HCT116 (cell line): Measurements from ENCODE around the gene ITK. TPM values are rescaled to one million over a fixed set of nuclear protein-coding genes. Genes with fewer than 3 reads are reported as not detected.

Experiments
- ATAC-seq: fragments of 200-7000 bp; cut with Tn5 transposase; 2 replicates; pipeline ENCODE4 v1.9.1; 2020; ENCODE audit warnings: mild to moderate bottlenecking, moderate library complexity
- BruUV-seq: library from RNA; stranded (reverse); fragments of 400-500 nt; replicated peaks from 2 replicates; lab custom pipeline; 2021; lab: Mats Ljungman, UMichigan
- CTCF ChIA-PET: fragments of 300-600 bp; sonication (Branson Sonifier 250); formaldehyde crosslinking; loops from one replicate; lab custom pipeline; 2021; ENCODE audit warnings: antibody characterized with exemption; lab: Charles Lee
- POLR2A ChIA-PET: fragments of 300-600, 350-600 bp; sonication (Branson Sonifier 250); formaldehyde crosslinking; loops from one replicate; lab custom pipeline; 2021; ENCODE audit warnings: antibody characterized with exemption; lab: Charles Lee
- RAD21 ChIA-PET, 2 experiments: fragments of 300-600 bp; sonication (Branson Sonifier 250); formaldehyde crosslinking; loops; one replicate each; lab custom pipeline; 2023; ENCODE audit warnings: low total read pairs in 2 of 2; ENCODE audit not compliant: uncharacterized antibody in 2 of 2, unreplicated experiment in 2 of 2, low non-redundant PET in 1 of 2; lab: Charles Lee
- DNase-seq: peaks from one replicate; pipeline ENCODE4 v3.0.0-alpha.2; 2010; ENCODE audit warnings: low read depth, low spot score
- H2AFZ ChIP-seq: fragments of 200-600 bp; shearing (Covaris generic), sonication (generic); 2 replicates; pipeline ENCODE4 v1.6.1; 2017; ENCODE audit warnings: low read depth, mixed run types, mixed read lengths, antibody characterized with exemption, low read length; ENCODE audit not compliant: poor library complexity, severe bottlenecking
- H3K27ac ChIP-seq: 2 replicates; pipeline ENCODE4 v1.5.1; 2012; ENCODE audit warnings: low read depth, low read length
- H3K27me3 ChIP-seq: fragments of 200-600 bp; sonication (generic); 2 replicates; pipeline ENCODE4 v1.6.1; 2016; ENCODE audit warnings: mixed run types, low read length, mixed read lengths; ENCODE audit not compliant: insufficient read depth
- H3K36me3 ChIP-seq, 2 experiments: fragments of 200-500 bp in 1 of 2; fragments of 200-600 bp in 1 of 2; sonication (Bioruptor generic) in 1 of 2; sonication (generic) in 1 of 2; 2 replicates each; pipeline versions ENCODE4 v1.5.1 to v1.6.1; 2014 to 2016; ENCODE audit warnings: low read length in 2 of 2, inconsistent platforms in 1 of 2, mixed read lengths in 1 of 2, mixed run types in 1 of 2; ENCODE audit not compliant: insufficient read depth in 2 of 2, control insufficient read depth in 1 of 2
- H3K4me1 ChIP-seq, 2 experiments: fragments of 200-600 bp in 1 of 2; sonication (generic) in 1 of 2; 2 replicates each; pipeline versions ENCODE4 v1.5.1 to v1.6.1; 2012 to 2017; ENCODE audit warnings: low read length in 2 of 2, inconsistent platforms in 1 of 2, mild to moderate bottlenecking in 1 of 2, mixed read lengths in 1 of 2, mixed run types in 1 of 2, moderate library complexity in 1 of 2; ENCODE audit not compliant: insufficient read depth in 2 of 2, control insufficient read depth in 1 of 2
- H3K4me2 ChIP-seq: fragments of 200-600 bp; sonication (generic); 2 replicates; pipeline ENCODE4 v1.6.1; 2017; ENCODE audit warnings: mixed run types, low read length, mixed read lengths
- H3K4me3 ChIP-seq, 2 experiments: fragments of 200-600 bp in 1 of 2; sonication (generic) in 1 of 2; replicated peaks in 1 of 2; 2 replicates each; pipeline ENCODE4 v1.5.1; 2011 to 2016; ENCODE audit warnings: low read length in 2 of 2, control low read depth in 1 of 2, low read depth in 1 of 2, mild to moderate bottlenecking in 1 of 2, mixed read lengths in 1 of 2, mixed run types in 1 of 2
- H3K79me2 ChIP-seq: fragments of 200-600 bp; sonication (generic); 2 replicates; pipeline ENCODE4 v1.6.1; 2017; ENCODE audit warnings: mild to moderate bottlenecking, mixed run types, low read length, moderate library complexity, mixed read lengths; ENCODE audit not compliant: insufficient read depth
- H3K9ac ChIP-seq: fragments of 200-600 bp; sonication (generic); 2 replicates; pipeline ENCODE4 v1.6.1; 2016; ENCODE audit warnings: low read length, mixed read lengths
- H3K9me2 ChIP-seq: fragments of 200-600 bp; sonication (generic), shearing (Covaris generic); 2 replicates; pipeline ENCODE4 v1.6.1; 2017; ENCODE audit warnings: mixed run types, mild to moderate bottlenecking, moderate library complexity; ENCODE audit not compliant: insufficient read depth
- H3K9me3 ChIP-seq, 2 experiments: fragments of 200-500 bp in 1 of 2; fragments of 200-600 bp in 1 of 2; sonication (Bioruptor generic) in 1 of 2; sonication (generic) in 1 of 2; 2 replicates each; pipeline ENCODE4 v1.6.1; 2014 to 2017; ENCODE audit warnings: low read length in 2 of 2, mixed read lengths in 2 of 2, inconsistent platforms in 1 of 2, low read depth in 1 of 2, mild to moderate bottlenecking in 1 of 2, mixed run types in 1 of 2, moderate library complexity in 1 of 2; ENCODE audit not compliant: control insufficient read depth in 1 of 2, insufficient read depth in 1 of 2
- H4K20me1 ChIP-seq: fragments of 200-600 bp; sonication (generic), shearing (Covaris generic); 2 replicates; pipeline ENCODE4 v1.6.1; 2017; ENCODE audit warnings: mixed run types, mild to moderate bottlenecking, moderate library complexity; ENCODE audit not compliant: insufficient read depth
- EZH2 ChIP-seq: fragments of 200-600 bp; sonication (generic); IDR thresholded peaks from 2 replicates; pipeline ENCODE4 v1.6.1; 2017; ENCODE audit warnings: antibody characterized with exemption, mixed run types
- EZH2phosphoT487 ChIP-seq: fragments of 200-600 bp; IDR thresholded peaks from 2 replicates; pipeline ENCODE4 v1.6.1; 2018; ENCODE audit warnings: antibody characterized with exemption, borderline replicate concordance
- FOSL1 ChIP-seq: IDR thresholded peaks from 2 replicates; pipeline ENCODE4 v1.6.1; 2012; ENCODE audit warnings: low read depth
- POLR2AphosphoS5 ChIP-seq: IDR thresholded peaks from 2 replicates; pipeline ENCODE4 v1.6.1; 2011; ENCODE audit warnings: mild to moderate bottlenecking, low read depth, low read length, moderate library complexity
- RAD21 ChIP-seq: IDR thresholded peaks from 2 replicates; pipeline ENCODE4 v1.6.1; 2012; ENCODE audit warnings: low read depth, mild to moderate bottlenecking
- SIN3A ChIP-seq: IDR thresholded peaks from 2 replicates; pipeline ENCODE4 v1.6.1; 2012; ENCODE audit warnings: low read depth
- TCF7L2 ChIP-seq: IDR thresholded peaks from 2 replicates; pipeline ENCODE4 v1.7.0; 2011; ENCODE audit warnings: borderline replicate concordance, inconsistent platforms; ENCODE audit not compliant: insufficient read depth, insufficient read length; ENCODE audit errors: extremely low read depth
- ZBTB33 ChIP-seq: IDR thresholded peaks from 2 replicates; pipeline ENCODE4 v1.6.1; 2011; ENCODE audit warnings: mild to moderate bottlenecking, low read length, moderate library complexity; ENCODE audit not compliant: insufficient replicate concordance; ENCODE audit errors: extremely low read depth
- intact Hi-C: fragments of 100-400 bp; cut with micrococcal nuclease; formaldehyde crosslinking; loops from 2 replicates; pipeline ENCODE4 v1.10.0; 2022
- total RNA-seq: library from RNA; stranded (reverse); gene quantifications from one replicate; pipeline ENCODE4 v1.2.1, GENCODE V29; 2021; ENCODE audit not compliant: unreplicated experiment
- TF ChIP-seq, protein P1 (sequence below): IDR thresholded peaks from 2 replicates; pipeline ENCODE4 v1.6.1; 2012

The ITK gene
- total RNA-seq, 1 experiment from 2014 or later, result 0.37 TPM

- Histone ChIP-seq H3K79me2 (no peaks in the 10 kb centered on the region), H3K4me1 (no peaks in the 10 kb centered on the region), H3K4me2 (no peak overlapping the region), H4K20me1 (no peaks in the 10 kb centered on the region), H3K27ac (no peak overlapping the region), H3K9ac (no peak overlapping the region), H3K36me3 (no peaks in the 10 kb centered on the region), H3K27me3 (no peaks in the 10 kb centered on the region), H3K9me2 (no peaks in the 10 kb centered on the region), H3K9me3 (no peaks in the 10 kb centered on the region), H3K4me3 (no peak overlapping the region), H2AFZ (no peak overlapping the region)
- BruUV-seq, result no TSS peak
- RAD21 ChIA-PET, result no interaction called here
- TF ChIP-seq SIN3A (no peak), POLR2AphosphoS5 (no peak), ZBTB33 (no peak), FOSL1 (no peak), EZH2phosphoT487 (no peak), EZH2 (no peak), TCF7L2 (no peak), RAD21 (no peak)
- TF ChIP-seq, protein P1, sequence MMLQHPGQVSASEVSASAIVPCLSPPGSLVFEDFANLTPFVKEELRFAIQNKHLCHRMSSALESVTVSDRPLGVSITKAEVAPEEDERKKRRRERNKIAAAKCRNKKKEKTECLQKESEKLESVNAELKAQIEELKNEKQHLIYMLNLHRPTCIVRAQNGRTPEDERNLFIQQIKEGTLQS, result no peak
- DNase-seq, result no peak
- POLR2A ChIA-PET, result no interaction called here
- CTCF ChIA-PET, result no interaction called here
- no peak for ATAC-seq
- intact Hi-C loops, result no loop called here
Observed at GRCh38 chr5:157222506-157223230, 42.0 kb downstream of the ITK start.
